MM.1S (cell line): ENCODE results near the gene EXOC6.

Source experiments
- DNase-seq: peaks from one replicate; pipeline ENCODE4 v3.0.0-alpha.2; 2015
- H2AFZ ChIP-seq: fragments of 300-600 bp; sonication (generic); 2 replicates; pipeline ENCODE4 v1.6.0; 2016; ENCODE audit warnings: antibody characterized with exemption, low read length
- H3F3A ChIP-seq: fragments of 300-600 bp; sonication (generic); 2 replicates; pipeline ENCODE4 v1.6.1; 2016; ENCODE audit warnings: mild to moderate bottlenecking, antibody characterized with exemption, low read length, moderate library complexity, mixed read lengths; ENCODE audit not compliant: insufficient read depth
- H3K27ac ChIP-seq: fragments of 300-600 bp; sonication (generic); 2 replicates; pipeline ENCODE4 v1.5.1; 2016; ENCODE audit warnings: mild to moderate bottlenecking, low read length
- H3K27me3 ChIP-seq: fragments of 300-600 bp; sonication (generic); replicated peaks from 2 replicates; pipeline ENCODE4 v1.6.0; 2016; ENCODE audit warnings: low read length; ENCODE audit not compliant: insufficient read depth
- H3K36me3 ChIP-seq: fragments of 300-600 bp; sonication (generic); replicated peaks from 2 replicates; pipeline ENCODE4 v1.6.1; 2016; ENCODE audit warnings: mild to moderate bottlenecking, low read length, mixed read lengths; ENCODE audit not compliant: insufficient read depth
- H3K4me1 ChIP-seq: fragments of 300-600 bp; sonication (generic); 2 replicates; pipeline ENCODE4 v1.6.1; 2016; ENCODE audit warnings: low read length, mixed read lengths
- H3K4me2 ChIP-seq: fragments of 300-600 bp; sonication (generic); 2 replicates; pipeline ENCODE4 v1.6.0; 2016; ENCODE audit warnings: low read depth, low read length
- H3K4me3 ChIP-seq: fragments of 300-600 bp; sonication (generic); 2 replicates; pipeline ENCODE4 v1.5.1; 2016; ENCODE audit warnings: low read length, mixed read lengths
- H3K79me2 ChIP-seq: fragments of 300-600 bp; sonication (generic); 2 replicates; pipeline ENCODE4 v1.6.1; 2016; ENCODE audit warnings: mixed run types, low read length, mixed read lengths
- H3K9ac ChIP-seq: fragments of 300-600 bp; sonication (generic); 2 replicates; pipeline ENCODE4 v1.6.1; 2016; ENCODE audit warnings: low read length, mixed read lengths
- H3K9me2 ChIP-seq: fragments of 300-600 bp; sonication (generic); replicated peaks from 2 replicates; pipeline ENCODE4 v1.6.1; 2016; ENCODE audit warnings: mild to moderate bottlenecking, low read length, mixed read lengths; ENCODE audit not compliant: insufficient read depth
- H3K9me3 ChIP-seq: fragments of 300-600 bp; sonication (generic); replicated peaks from 2 replicates; pipeline ENCODE4 v1.6.1; 2016; ENCODE audit warnings: mild to moderate bottlenecking, low read length, mixed read lengths; ENCODE audit not compliant: insufficient read depth
- H4K20me1 ChIP-seq: fragments of 300-600 bp; sonication (generic); 2 replicates; pipeline ENCODE4 v1.6.1; 2016; ENCODE audit warnings: mild to moderate bottlenecking, low read length, moderate library complexity, mixed read lengths; ENCODE audit not compliant: insufficient read depth
- EZH2 ChIP-seq: fragments of 300-600 bp; sonication (generic); optimal IDR thresholded peaks from 2 replicates; pipeline ENCODE3; 2017; ENCODE audit warnings: low read depth, mild to moderate bottlenecking, antibody characterized with exemption, low read length, mixed read lengths
- EZH2phosphoT487 ChIP-seq: fragments of 300-600 bp; sonication (generic); IDR thresholded peaks from 2 replicates; pipeline ENCODE4 v1.6.1; 2018; ENCODE audit warnings: antibody characterized with exemption, low read length
- TF ChIP-seq, protein P1 (sequence below): fragments of 300-600 bp; sonication (generic); IDR thresholded peaks from 2 replicates; pipeline ENCODE4 v1.5.1; 2016; ENCODE audit warnings: antibody characterized with exemption, low read length, mixed read lengths

EXOC6 gene

DNA sequence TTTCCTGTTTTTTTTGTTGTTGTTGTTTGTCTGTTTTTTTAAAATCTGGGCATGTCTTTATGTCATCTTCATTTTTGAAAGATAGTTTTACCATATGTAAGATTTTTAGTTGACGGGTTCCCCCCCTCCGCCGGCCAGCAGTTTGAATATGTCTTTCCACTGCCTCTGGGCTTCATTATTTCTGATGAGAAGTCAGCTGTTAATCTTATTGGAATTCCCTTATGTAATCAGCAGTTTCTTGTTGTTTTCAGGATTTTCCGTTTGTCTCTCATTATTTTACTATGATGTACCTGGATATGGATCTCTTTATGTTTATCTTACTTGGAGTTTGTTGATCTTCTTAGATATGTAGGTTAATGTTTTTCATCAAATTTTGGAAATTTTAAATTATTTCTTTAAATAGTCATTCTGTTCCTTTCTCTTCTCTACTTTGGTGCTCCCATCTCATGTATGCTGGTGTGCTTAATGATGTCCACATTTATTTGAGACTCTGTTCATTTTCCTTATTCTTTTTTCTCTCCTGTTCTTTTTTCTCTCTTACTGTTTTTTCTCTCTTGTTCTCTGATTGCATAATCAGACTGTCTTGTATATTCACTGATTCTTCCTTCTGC, 9.7 kb downstream of the EXOC6 start:
- H3K9ac ChIP-seq, result no peak overlapping the region
- no peaks in the 10 kb centered on the region for H3K9me2 ChIP-seq
- peaks cover 3% of the 10 kb centered on the region for H3K4me1 ChIP-seq
- TF ChIP-seq EZH2phosphoT487 (no peak), EZH2 (no peak)
- TF ChIP-seq, protein P1, sequence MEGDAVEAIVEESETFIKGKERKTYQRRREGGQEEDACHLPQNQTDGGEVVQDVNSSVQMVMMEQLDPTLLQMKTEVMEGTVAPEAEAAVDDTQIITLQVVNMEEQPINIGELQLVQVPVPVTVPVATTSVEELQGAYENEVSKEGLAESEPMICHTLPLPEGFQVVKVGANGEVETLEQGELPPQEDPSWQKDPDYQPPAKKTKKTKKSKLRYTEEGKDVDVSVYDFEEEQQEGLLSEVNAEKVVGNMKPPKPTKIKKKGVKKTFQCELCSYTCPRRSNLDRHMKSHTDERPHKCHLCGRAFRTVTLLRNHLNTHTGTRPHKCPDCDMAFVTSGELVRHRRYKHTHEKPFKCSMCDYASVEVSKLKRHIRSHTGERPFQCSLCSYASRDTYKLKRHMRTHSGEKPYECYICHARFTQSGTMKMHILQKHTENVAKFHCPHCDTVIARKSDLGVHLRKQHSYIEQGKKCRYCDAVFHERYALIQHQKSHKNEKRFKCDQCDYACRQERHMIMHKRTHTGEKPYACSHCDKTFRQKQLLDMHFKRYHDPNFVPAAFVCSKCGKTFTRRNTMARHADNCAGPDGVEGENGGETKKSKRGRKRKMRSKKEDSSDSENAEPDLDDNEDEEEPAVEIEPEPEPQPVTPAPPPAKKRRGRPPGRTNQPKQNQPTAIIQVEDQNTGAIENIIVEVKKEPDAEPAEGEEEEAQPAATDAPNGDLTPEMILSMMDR, result no peak
- no peak overlapping the region for H3K4me2 ChIP-seq
- no peaks in the 10 kb centered on the region for H3K9me3 ChIP-seq
- no peaks in the 10 kb centered on the region for H3K36me3 ChIP-seq
- H3K27ac ChIP-seq, result no peak overlapping the region
- peaks cover 67% of the 10 kb centered on the region for H3K79me2 ChIP-seq
- H3F3A ChIP-seq, result no peaks in the 10 kb centered on the region
- H3K27me3 ChIP-seq, result no peaks in the 10 kb centered on the region
- H2AFZ ChIP-seq, result no peak overlapping the region
- no peak for DNase-seq
- no peak overlapping the region for H3K4me3 ChIP-seq
- H4K20me1 ChIP-seq, result no peaks in the 10 kb centered on the region

DNA sequence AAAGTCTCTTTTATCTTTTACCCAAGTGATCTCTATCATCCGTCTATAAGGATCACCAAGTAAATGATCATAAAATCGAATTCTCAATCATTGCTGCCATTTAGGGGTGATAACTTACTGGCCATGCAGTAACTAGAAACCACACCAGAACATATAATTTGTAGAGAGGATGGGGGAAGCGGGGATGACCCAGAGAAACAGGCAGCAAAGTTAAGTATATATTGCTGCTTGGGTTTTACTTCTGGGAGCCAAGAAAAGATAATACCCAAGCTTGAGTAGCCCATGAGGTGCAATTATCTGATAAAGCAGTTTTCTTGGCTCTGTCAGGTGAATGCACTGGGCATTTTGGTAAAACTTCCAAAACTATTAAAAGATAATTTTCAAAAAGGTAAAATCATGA, 18.9 kb downstream of the EXOC6 start:
- DNase-seq, result no peak
- no peaks in the 10 kb centered on the region for H3K9me3 ChIP-seq
- no peaks in the 10 kb centered on the region for H3F3A ChIP-seq
- H3K36me3 ChIP-seq, result no peaks in the 10 kb centered on the region
- TF ChIP-seq EZH2phosphoT487, result no peak
- TF ChIP-seq EZH2, result no peak
- TF ChIP-seq, protein P1, result no peak
- H3K9me2 ChIP-seq, result no peaks in the 10 kb centered on the region
- no peaks in the 10 kb centered on the region for H3K27me3 ChIP-seq
- no peak overlapping the region for H3K4me2 ChIP-seq
- H2AFZ ChIP-seq, result no peak overlapping the region
- no peak overlapping the region for H3K27ac ChIP-seq
- no peak overlapping the region for H3K9ac ChIP-seq
- H3K4me3 ChIP-seq, result no peak overlapping the region
- no peaks in the 10 kb centered on the region for H4K20me1 ChIP-seq
- peaks cover 38% of the 10 kb centered on the region for H3K79me2 ChIP-seq
- no peaks in the 10 kb centered on the region for H3K4me1 ChIP-seq

DNA sequence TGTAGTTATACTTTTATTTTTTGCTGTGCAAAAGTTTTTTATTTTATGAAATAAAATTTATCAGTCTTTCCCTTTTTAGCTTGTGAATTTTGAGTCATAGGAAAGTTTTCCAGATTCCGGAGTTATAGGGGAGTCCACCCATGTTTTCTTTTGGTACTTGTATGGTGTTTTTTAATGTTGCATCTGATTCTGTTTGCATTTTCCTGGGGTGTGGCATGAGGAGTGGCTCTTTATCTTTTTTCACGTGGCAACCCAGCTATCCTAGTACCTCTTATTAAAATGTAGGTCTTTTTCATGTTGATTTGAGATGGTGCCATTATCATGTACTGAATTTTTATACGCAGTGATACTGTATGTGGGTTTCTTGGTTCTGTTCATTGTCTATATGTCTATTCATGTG, 19.7 kb downstream of the EXOC6 start:
- Histone ChIP-seq H3F3A (no peaks in the 10 kb centered on the region), H3K9me2 (no peaks in the 10 kb centered on the region), H3K4me2 (no peak overlapping the region), H3K27me3 (no peaks in the 10 kb centered on the region), H3K27ac (no peak overlapping the region), H3K4me1 (no peaks in the 10 kb centered on the region), H3K9me3 (no peaks in the 10 kb centered on the region), H3K9ac (no peak overlapping the region), H3K4me3 (no peak overlapping the region), H4K20me1 (no peaks in the 10 kb centered on the region), H3K36me3 (no peaks in the 10 kb centered on the region), H2AFZ (no peak overlapping the region), H3K79me2 (peaks cover 33% of the 10 kb centered on the region)
- DNase-seq, result no peak
- TF ChIP-seq, protein P1, result no peak
- TF ChIP-seq EZH2phosphoT487, result no peak
- no peak for TF ChIP-seq EZH2
